ENCODE data around the gene SPNS1.

SPNS1 gene

DNA sequence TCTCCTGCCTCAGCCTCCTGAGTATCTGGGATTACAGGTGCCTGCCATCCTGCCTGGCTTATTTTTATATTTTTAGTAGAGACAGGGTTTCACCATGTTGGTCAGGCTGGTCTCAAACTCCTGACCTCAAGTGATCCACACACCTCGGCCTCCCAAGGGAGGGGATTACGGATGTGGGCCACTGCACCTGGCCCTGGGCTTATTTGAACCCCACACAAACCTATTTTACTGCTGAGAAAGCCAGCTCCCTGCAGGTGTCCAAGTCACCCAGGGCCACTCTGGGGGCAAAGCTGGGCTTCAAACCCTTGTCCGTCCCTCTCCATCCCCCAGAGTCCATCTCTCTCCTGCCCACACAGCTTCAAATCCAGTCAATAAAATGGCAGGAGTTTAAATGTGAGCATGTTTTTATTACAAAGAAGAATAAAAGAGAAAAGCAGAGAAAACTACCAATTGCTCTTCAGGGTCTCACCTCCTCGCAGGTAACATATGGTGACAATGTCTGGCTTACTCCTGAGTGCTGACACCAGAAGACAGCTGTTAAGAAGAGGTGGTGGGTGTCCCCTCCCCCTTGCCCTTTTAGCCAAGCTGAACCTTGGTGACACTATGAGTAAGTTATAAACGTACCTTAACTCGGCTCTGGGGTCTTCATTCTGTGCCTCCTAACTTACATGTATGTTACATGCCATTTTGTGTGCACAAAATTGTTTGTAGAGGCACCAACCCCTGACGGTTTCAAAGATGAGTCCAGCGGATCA, 55.7 kb downstream of the SPNS1 start:
- no peak for DNase-seq

Data from AML-193 (cell line).